Karpas-422 (cell line): Measurements from ENCODE around the gene EMX1. TPM values are rescaled to one million over a fixed set of nuclear protein-coding genes. Genes with fewer than 3 reads are reported as not detected.
A peak's percentile ranks its signal among the peaks of the same experiment; 100 is the strongest.

Experiments
- DNase-seq: peaks from one replicate; pipeline ENCODE4 v3.0.0-alpha.2; 2015
- H2AFZ ChIP-seq: fragments of 200-600 bp; sonication (generic); 2 replicates; pipeline ENCODE4 v1.6.1; 2014; ENCODE audit warnings: antibody characterized with exemption, low read length, mixed read lengths
- H3K27ac ChIP-seq: fragments of 200-600 bp; sonication (generic); 2 replicates; pipeline ENCODE4 v1.5.1; 2014; ENCODE audit warnings: mild to moderate bottlenecking, low read length, moderate library complexity
- H3K27me3 ChIP-seq: fragments of 200-600 bp; sonication (generic); 2 replicates; pipeline ENCODE4 v1.6.1; 2014; ENCODE audit warnings: low read length, mixed read lengths
- H3K36me3 ChIP-seq: fragments of 200-600 bp; sonication (generic); 2 replicates; pipeline ENCODE4 v1.6.1; 2014; ENCODE audit warnings: low read length, mixed read lengths; ENCODE audit not compliant: insufficient read depth
- H3K4me1 ChIP-seq: fragments of 200-600 bp; sonication (generic); 2 replicates; pipeline ENCODE4 v1.6.1; 2014; ENCODE audit warnings: mild to moderate bottlenecking, low read length, mixed read lengths
- H3K4me2 ChIP-seq: fragments of 200-600 bp; sonication (generic); 2 replicates; pipeline ENCODE4 v1.6.1; 2014; ENCODE audit warnings: low read length, low read depth, mild to moderate bottlenecking; ENCODE audit not compliant: poor library complexity, severe bottlenecking
- H3K4me3 ChIP-seq: fragments of 200-600 bp; sonication (generic); 2 replicates; pipeline ENCODE4 v1.5.1; 2014; ENCODE audit warnings: mild to moderate bottlenecking, antibody characterized with exemption, low read length, mixed read lengths
- H3K79me2 ChIP-seq: fragments of 200-600 bp; sonication (generic); 2 replicates; pipeline ENCODE4 v1.6.1; 2014; ENCODE audit warnings: mild to moderate bottlenecking, low read length, mixed read lengths
- H3K9ac ChIP-seq: fragments of 200-600 bp; sonication (generic); 2 replicates; pipeline ENCODE4 v1.6.0; 2014; ENCODE audit warnings: low read length
- H3K9me2 ChIP-seq: fragments of 200-600 bp; sonication (generic), shearing (Covaris generic); replicated peaks from 2 replicates; pipeline ENCODE4 v1.6.0; 2014; ENCODE audit warnings: mild to moderate bottlenecking, low read length, moderate library complexity; ENCODE audit not compliant: insufficient read depth
- H3K9me3 ChIP-seq: fragments of 300-700, 200-600 bp; sonication (generic); 2 replicates; pipeline ENCODE4 v1.6.1; 2014; ENCODE audit warnings: low read length, mixed read lengths
- H4K20me1 ChIP-seq: fragments of 200-600 bp; sonication (generic); 2 replicates; pipeline ENCODE4 v1.6.1; 2014; ENCODE audit warnings: mild to moderate bottlenecking, antibody characterized with exemption, low read length, low read depth; ENCODE audit not compliant: insufficient read depth
- total RNA-seq: library from RNA; depleted of rRNA; stranded (reverse); fragments of >200 nt; shearing (Covaris generic); gene quantifications from 2 replicates; pipeline ENCODE4 v1.2.3, GENCODE V29; 2014; ENCODE audit warnings: low replicate concordance; rRNA removed

The EMX1 gene
- total RNA-seq = not detected in 2 replicates

DNA sequence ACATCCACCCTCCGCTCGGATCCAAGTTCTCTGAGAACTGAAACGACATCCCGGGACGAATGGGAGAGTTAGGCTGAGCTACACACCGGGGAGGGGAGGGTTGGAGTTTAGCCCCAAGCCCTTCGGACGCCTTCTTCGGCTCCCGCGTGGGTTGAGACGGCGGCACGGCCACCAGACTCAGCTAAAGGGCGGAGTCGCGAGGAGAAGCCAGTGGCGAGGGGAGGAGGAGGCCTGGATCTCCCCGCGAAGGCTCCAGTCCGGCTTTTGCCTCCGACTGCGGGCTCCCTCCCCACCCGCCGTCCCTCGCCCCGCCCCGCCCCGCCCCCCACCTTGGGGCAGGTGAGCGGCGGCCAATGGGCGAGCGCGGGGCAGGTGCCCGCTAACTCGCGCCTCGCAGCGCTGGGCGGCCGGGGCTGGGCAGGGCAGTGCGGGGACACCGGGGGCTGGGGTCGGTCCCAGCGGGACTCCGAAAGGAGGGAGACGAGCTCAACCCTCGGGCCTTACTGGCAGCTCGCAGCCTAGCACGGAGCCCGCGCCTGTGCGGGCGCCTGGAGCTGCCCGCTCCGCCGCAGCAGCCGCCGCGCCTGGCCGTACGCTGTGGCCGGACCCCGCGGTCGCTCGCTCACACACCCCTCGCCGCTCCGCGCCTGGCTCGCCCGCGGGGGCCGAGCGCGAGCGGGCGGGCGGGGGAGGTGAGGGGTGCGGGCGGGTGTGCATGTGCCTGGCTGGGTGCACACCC is at the start of gene EMX1:
Gene EMX1 (plus strand): TSS at position 382 of the 739 bp plus-strand sequence. CDS start 334 bp downstream, at position 716.
- Histone ChIP-seq H3K9me2 (no peaks in the 10 kb centered on the region), H3K9ac (no peak within 1 kb of the TSS), H3K9me3 (no peaks in the 10 kb centered on the region), H3K27me3 (no peaks in the 10 kb centered on the region), H3K79me2 (no peaks in the 10 kb centered on the region), H2AFZ (no peak within 1 kb of the TSS), H3K4me3 (no peak within 1 kb of the TSS), H4K20me1 (no peaks in the 10 kb centered on the region), H3K36me3 (no peaks in the 10 kb centered on the region), H3K4me2 (no peak within 1 kb of the TSS), H3K4me1 (no peaks in the 10 kb centered on the region), H3K27ac (no peak within 1 kb of the TSS)
- DNase-seq = no peak

DNA sequence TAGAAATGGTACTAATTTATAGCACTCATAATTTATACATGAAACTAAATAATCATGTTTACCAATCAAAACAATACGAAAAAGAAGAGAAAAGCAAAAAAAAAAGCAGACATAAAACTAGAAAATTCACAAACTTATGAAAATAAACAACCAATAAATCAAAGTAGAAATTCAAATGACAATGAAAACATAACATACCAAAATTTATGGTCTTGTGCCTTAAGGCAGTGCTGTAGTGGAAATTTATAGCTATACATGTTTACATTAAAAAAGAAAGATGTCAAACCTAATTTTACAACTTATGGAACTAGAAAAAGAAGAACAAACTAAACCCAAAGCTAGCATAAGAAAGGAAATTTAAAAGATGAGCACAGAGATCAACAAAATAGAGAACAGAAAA is 46.3 kb upstream of the EMX1 start:
- H3K4me1 ChIP-seq = no peaks in the 10 kb centered on the region
- no peaks in the 10 kb centered on the region for H4K20me1 ChIP-seq
- H2AFZ ChIP-seq = no peak overlapping the region
- H3K4me3 ChIP-seq = no peak overlapping the region
- no peaks in the 10 kb centered on the region for H3K79me2 ChIP-seq
- no peak overlapping the region for H3K27ac ChIP-seq
- no peaks in the 10 kb centered on the region for H3K36me3 ChIP-seq
- no peaks in the 10 kb centered on the region for H3K9me2 ChIP-seq
- no peak overlapping the region for H3K9ac ChIP-seq
- H3K9me3 ChIP-seq = no peaks in the 10 kb centered on the region
- no peak for DNase-seq
- H3K4me2 ChIP-seq = no peak overlapping the region
- H3K27me3 ChIP-seq = no peaks in the 10 kb centered on the region

DNA sequence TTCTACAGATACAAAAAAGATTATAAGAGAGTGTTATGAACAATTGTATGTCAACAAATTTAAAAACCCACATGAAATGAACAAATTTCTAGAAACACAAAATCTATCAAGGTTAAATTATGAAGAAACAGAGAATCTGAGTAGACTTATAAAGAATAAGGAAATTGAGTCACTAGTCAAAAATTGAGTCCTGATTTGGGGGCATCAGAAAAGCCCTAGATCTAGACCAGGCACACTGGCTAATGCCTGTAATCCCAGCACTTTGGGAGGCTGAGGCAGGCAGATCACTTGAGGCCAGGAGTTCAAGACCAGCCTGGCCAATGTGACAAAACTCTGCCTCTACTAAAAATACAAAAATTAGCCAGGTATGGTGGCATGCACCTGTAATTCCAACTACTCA is 45.4 kb upstream of the EMX1 start:
- Histone ChIP-seq H3K36me3 (no peaks in the 10 kb centered on the region), H3K9me3 (no peaks in the 10 kb centered on the region), H2AFZ (no peak overlapping the region), H3K27me3 (no peaks in the 10 kb centered on the region), H3K9me2 (no peaks in the 10 kb centered on the region), H3K79me2 (no peaks in the 10 kb centered on the region), H3K9ac (no peak overlapping the region), H3K27ac (no peak overlapping the region), H3K4me1 (no peaks in the 10 kb centered on the region), H3K4me2 (no peak overlapping the region), H3K4me3 (no peak overlapping the region), H4K20me1 (no peaks in the 10 kb centered on the region)
- DNase-seq = no peak

DNA sequence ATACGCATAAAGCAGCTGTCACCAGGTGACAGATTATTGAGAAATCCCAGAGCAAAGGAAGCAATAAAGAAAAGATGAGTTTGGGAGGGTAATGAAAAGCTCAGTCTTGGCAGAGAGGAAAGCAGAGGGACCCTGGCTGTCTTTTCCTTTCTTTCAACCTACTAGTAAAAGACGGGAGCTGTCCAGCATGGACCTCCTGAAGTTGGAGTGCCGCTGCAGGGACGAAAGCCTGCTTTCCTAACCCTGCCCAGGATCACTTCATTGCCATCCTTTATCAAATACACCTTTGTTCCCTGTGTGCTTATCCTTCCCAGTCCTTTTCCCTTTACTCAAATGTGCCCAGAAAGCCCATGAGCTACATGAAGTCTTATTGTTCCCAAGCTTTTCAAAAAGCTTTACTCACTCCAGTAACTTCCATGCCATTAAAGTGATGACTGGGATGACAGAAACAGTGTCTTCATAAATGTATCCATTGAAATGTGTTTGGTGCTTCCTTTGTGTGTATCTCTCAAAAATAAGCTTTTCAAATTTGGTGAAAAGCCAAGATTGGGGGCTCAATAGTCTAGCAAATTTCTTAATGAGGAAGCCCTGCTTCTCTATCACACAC is 33.9 kb upstream of the EMX1 start:
- Histone ChIP-seq H3K4me3 (no peak overlapping the region), H4K20me1 (no peaks in the 10 kb centered on the region), H3K36me3 (no peaks in the 10 kb centered on the region), H3K9ac (no peak overlapping the region), H3K27ac (no peak overlapping the region), H2AFZ (no peak overlapping the region), H3K4me2 (no peak overlapping the region), H3K4me1 (no peaks in the 10 kb centered on the region; the same call in 1 of the 2 replicates), H3K9me3 (no peaks in the 10 kb centered on the region), H3K9me2 (no peaks in the 10 kb centered on the region), H3K27me3 (no peaks in the 10 kb centered on the region), H3K79me2 (no peaks in the 10 kb centered on the region)
- no peak for DNase-seq

DNA sequence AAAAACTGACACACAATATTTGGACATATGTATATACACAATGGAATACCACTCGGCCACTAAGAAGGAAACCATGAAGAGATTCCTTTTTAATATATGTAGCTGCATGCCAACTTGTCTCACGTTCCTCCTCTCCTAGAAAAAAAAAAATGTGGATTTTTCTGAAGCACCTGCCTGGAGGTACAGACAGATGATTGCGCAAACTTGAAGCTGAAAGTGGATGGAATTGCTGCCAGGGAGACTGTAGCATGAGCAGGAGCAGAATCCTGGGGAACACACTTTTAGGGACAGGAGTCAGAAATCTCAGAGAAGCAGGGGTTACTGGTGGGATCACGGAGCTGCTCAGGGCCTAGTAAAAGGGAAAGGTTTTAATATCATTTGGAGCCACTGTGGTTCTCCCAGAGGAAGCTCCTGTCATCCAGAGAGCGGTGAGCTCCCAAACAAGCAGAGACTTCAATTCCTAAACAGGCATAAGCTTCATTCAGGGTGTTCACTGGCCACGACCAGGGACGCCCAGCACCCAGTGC is 30.8 kb upstream of the EMX1 start:
- Histone ChIP-seq H3K4me2 (no peak overlapping the region), H4K20me1 (no peaks in the 10 kb centered on the region), H3K9me2 (no peaks in the 10 kb centered on the region), H3K9ac (no peak overlapping the region), H3K4me3 (no peak overlapping the region), H3K27ac (no peak overlapping the region), H2AFZ (no peak overlapping the region), H3K4me1 (no peaks in the 10 kb centered on the region; the same call in 1 of the 2 replicates), H3K9me3 (no peaks in the 10 kb centered on the region), H3K79me2 (no peaks in the 10 kb centered on the region), H3K36me3 (no peaks in the 10 kb centered on the region), H3K27me3 (no peaks in the 10 kb centered on the region)
- no peak for DNase-seq

DNA sequence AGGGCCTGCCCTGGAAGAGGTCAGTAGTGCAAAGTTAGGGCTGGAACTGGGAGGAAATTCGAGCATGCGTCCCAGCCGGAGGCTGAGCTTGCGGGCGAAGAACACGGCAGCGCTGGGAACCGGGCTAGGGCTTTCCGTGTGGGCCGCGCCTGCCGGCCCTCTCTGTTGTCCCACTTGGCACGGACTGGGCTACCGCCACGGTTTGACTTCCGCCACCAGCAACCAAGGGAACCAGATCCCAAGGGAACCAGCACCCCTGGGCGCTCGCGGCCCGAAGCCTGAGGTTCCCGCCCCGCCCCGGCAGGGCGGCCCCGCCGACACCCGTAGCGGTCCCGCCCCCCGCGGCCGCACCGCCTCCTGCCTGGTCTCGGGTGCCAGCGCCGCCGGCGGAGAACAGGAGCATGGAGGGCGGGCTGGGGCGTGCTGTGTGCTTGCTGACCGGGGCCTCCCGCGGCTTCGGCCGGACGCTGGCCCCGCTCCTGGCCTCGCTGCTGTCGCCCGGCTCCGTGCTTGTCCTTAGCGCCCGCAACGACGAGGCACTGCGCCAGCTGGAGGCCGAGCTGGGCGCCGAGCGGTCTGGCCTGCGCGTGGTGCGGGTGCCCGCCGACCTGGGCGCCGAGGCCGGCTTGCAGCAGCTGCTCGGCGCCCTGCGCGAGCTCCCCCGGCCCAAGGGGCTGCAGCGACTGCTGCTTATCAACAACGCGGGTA is 30.1 kb upstream of the EMX1 start, which contains the start of gene SPR:
Gene SPR (plus strand): TSS at position 377 of the 708 bp plus-strand sequence. CDS start 25 bp downstream, at position 402.
- no peaks in the 10 kb centered on the region for H3K9me3 ChIP-seq
- no peak within 1 kb of the TSS for H3K27ac ChIP-seq
- no peak within 1 kb of the TSS for H3K9ac ChIP-seq
- H3K4me3 ChIP-seq = peak within 1 kb of the TSS; percentile 7; the same call in 1 of the 2 replicates
- H3K4me1 ChIP-seq = no peaks in the 10 kb centered on the region; the same call in 1 of the 2 replicates
- peak; percentile 63 for DNase-seq
- H4K20me1 ChIP-seq = no peaks in the 10 kb centered on the region
- no peaks in the 10 kb centered on the region for H3K27me3 ChIP-seq
- H3K79me2 ChIP-seq = no peaks in the 10 kb centered on the region
- no peak within 1 kb of the TSS for H2AFZ ChIP-seq
- no peaks in the 10 kb centered on the region for H3K36me3 ChIP-seq
- peak within 1 kb of the TSS; percentile 31 for H3K4me2 ChIP-seq
- H3K9me2 ChIP-seq = no peaks in the 10 kb centered on the region

DNA sequence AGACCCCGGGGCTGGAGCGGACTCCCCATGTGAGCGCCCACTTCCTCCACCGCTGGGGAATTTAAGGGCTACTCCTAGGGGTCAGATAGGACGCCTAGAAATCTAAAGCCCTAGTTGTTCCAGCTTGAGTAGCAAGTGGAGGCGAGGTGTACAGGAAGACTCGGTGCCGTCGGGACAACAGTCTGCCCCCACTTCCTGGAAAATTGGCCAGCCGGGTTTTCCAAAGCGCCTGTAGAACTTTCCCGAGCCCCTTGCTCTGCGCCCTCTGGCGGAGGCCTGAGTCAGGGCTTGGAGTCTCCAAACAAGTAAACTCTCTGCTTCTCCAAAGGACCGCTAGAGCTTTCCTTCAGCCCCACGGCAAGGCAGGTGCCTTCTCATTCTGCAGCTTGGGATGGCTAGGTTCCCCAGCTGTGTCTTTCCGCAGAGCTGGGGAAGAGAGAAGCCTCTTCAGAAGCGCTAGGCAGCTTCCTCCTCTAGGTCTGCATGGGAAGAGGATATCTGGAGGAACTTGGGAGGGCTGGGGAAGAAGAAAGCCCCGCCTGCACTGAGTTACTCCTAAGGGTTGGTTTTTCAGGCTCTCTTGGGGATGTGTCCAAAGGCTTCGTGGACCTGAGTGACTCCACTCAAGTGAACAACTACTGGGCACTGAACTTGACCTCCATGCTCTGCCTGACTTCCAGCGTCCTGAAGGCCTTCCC is 29.4 kb upstream of the EMX1 start:
- Histone ChIP-seq H3K79me2 (no peaks in the 10 kb centered on the region), H2AFZ (no peak overlapping the region), H3K4me2 (peak overlapping the region; percentile 31), H3K27ac (no peak overlapping the region), H3K9me3 (no peaks in the 10 kb centered on the region), H3K9ac (no peak overlapping the region), H3K36me3 (no peaks in the 10 kb centered on the region), H4K20me1 (no peaks in the 10 kb centered on the region), H3K27me3 (no peaks in the 10 kb centered on the region), H3K4me3 (peak overlapping the region; percentile 7; the same call in 1 of the 2 replicates), H3K9me2 (no peaks in the 10 kb centered on the region), H3K4me1 (no peaks in the 10 kb centered on the region; the same call in 1 of the 2 replicates)
- DNase-seq = peak; percentile 61
